ENCODE data around the gene ATP8A2. TPM values are rescaled to one million over a fixed set of nuclear protein-coding genes. Genes with fewer than 3 reads are reported as not detected.

The ATP8A2 gene
- total and polyA plus RNA-seq, 2 of the 8 experiments (the other 6 are each of a cell fraction or from before 2014, with no cell fraction given): 2.4 to 8.3 TPM

GRCh38 chr13:25570185-25570584 lies 198.4 kb downstream of the ATP8A2 start:
- CTCF ChIA-PET (ENCODE audit: partially characterized antibody): interaction anchor here (0.8 to 1.9 kb wide), 2 partner anchors 24 to 505 kb away, joined by 3 to 5 read pairs; no protein-coding TSS in a partner anchor
- no peak overlapping the region for H3K4ac ChIP-seq (replicated peaks; ENCODE audit: insufficient read length, low read depth, low read length)
- POLR2A ChIA-PET (ENCODE audit: partially characterized antibody): no interaction called here

More at GRCh38 chr13:25570185-25570584, 198.4 kb downstream of the ATP8A2 start:
- H2BK5ac ChIP-seq (ENCODE audit: low read depth, low read length): no peak overlapping the region
- no peaks in the 10 kb centered on the region for H3K27me3 ChIP-seq (replicated peaks in 1 of 4; ENCODE audit: control insufficient read depth in 3 of 4, extremely low read depth in 1 of 4, insufficient read depth in 3 of 4, low read length in 3 of 4)
- H3K9ac ChIP-seq (replicated peaks in 1 of 4; ENCODE audit: extremely low read depth in 1 of 4, low read depth in 3 of 4, low read length in 3 of 4): no peak overlapping the region
- no peak overlapping the region for H2AFZ ChIP-seq (ENCODE audit: low read length)
- H2BK20ac ChIP-seq (ENCODE audit: low read length): no peak overlapping the region
- no peak overlapping the region for H2AK5ac ChIP-seq (ENCODE audit: low read depth, low read length)
- H3K79me1 ChIP-seq (ENCODE audit: low read depth, low read length): no peaks in the 10 kb centered on the region
- FAIRE-seq: no peak
- H4K91ac ChIP-seq (replicated peaks; ENCODE audit: insufficient read length, low read length): no peak overlapping the region
- H3K27ac ChIP-seq (ENCODE audit: low read depth, low read length): no peak overlapping the region
- no peak for DNase-seq (ENCODE audit: low read depth in 1 of 2, low spot score in 2 of 2)
- H3K36me3 ChIP-seq (ENCODE audit: control insufficient read depth in 2 of 4, insufficient read depth in 4 of 4, low read length in 3 of 4): no peaks in the 10 kb centered on the region; a peak in 2 of 8 replicates
- no peaks in the 10 kb centered on the region; the same call in 1 of the 2 replicates for H3K23me2 ChIP-seq (ENCODE audit: low read depth, low read length)
- no peaks in the 10 kb centered on the region for H3K79me2 ChIP-seq (ENCODE audit: control insufficient read depth in 1 of 2, insufficient read depth in 2 of 2, low read length in 2 of 2)
- H2BK120ac ChIP-seq (replicated peaks; ENCODE audit: low read depth, low read length): no peak overlapping the region
- 89% methylated on average over 14 of the region's 14 CpGs; no CpG with 5 or more reads in 1 of the 2 experiments for WGBS, 2 experiments (ENCODE audit: extremely low coverage in 1 of 2, insufficient coverage in 1 of 2, insufficient read length in 1 of 2, insufficient replicate concordance in 2 of 2, low coverage in 1 of 2, low lambda C conversion rate in 2 of 2, missing lambda C conversion rate in 1 of 2)
- no peak overlapping the region for H3K4me2 ChIP-seq (ENCODE audit: insufficient read depth in 1 of 2, low read depth in 2 of 2, low read length in 2 of 2)
- H3K14ac ChIP-seq (ENCODE audit: insufficient read length): no peak overlapping the region
- no peak overlapping the region for H3K23ac ChIP-seq (ENCODE audit: insufficient read length)
- no peaks in the 10 kb centered on the region for H4K20me1 ChIP-seq (replicated peaks in 1 of 2; ENCODE audit: control insufficient read depth in 1 of 2, insufficient read depth in 2 of 2, low read length in 2 of 2)
- H2BK15ac ChIP-seq (ENCODE audit: low read length): no peak overlapping the region
- H4K5ac ChIP-seq (ENCODE audit: insufficient read length, low read depth, low read length): no peak overlapping the region
- H3K9me3 ChIP-seq (ENCODE audit: insufficient read depth in 2 of 2, low read depth in 1 of 2, low read length in 1 of 2): no peaks in the 10 kb centered on the region
- no peak overlapping the region for H4K8ac ChIP-seq (ENCODE audit: extremely low read depth, insufficient read depth, low read length)
- H3K56ac ChIP-seq (replicated peaks; ENCODE audit: insufficient read length, low read depth, low read length): no peak overlapping the region
- no peak overlapping the region for H2BK12ac ChIP-seq (ENCODE audit: low read depth, low read length)
- no peak for TF ChIP-seq TCF12 (IDR thresholded peaks at IDR 0.05; ENCODE audit: low read depth, low read length)
- no peak for TF ChIP-seq ATF2 (IDR thresholded peaks at IDR 0.05; ENCODE audit: low read length)
- no peak for TF ChIP-seq CTCF (IDR thresholded peaks at IDR 0.05; ENCODE audit: control extremely low read depth in 1 of 3, insufficient read depth in 1 of 3, low read depth in 1 of 3, low read length in 3 of 3)
- no peak for TF ChIP-seq CHD1 (IDR thresholded peaks at IDR 0.05; ENCODE audit: low read depth, low read length)
- TF ChIP-seq POLR2AphosphoS5 (IDR thresholded peaks at IDR 0.05; ENCODE audit: low read depth, low read length): no peak
- TF ChIP-seq SIRT6 (IDR thresholded peaks at IDR 0.05; ENCODE audit: low read length): no peak
- TF ChIP-seq SUZ12 (IDR thresholded peaks at IDR 0.05; ENCODE audit: low read length): no peak
- no peak overlapping the region for H3K18ac ChIP-seq (ENCODE audit: extremely low read depth, low read length)
- no peaks in the 10 kb centered on the region for H3K4me1 ChIP-seq (replicated peaks in 1 of 4; ENCODE audit: control insufficient read depth in 3 of 4, insufficient read depth in 4 of 4, low read length in 3 of 4)
- no peak overlapping the region for H3K4me3 ChIP-seq (ENCODE audit: extremely low read depth in 1 of 4, insufficient read depth in 2 of 4, low read depth in 3 of 4, low read length in 4 of 4)

Data from H1 (cell line).